Measurements from ENCODE around the gene DNAAF1.

DNAAF1 gene

DNA sequence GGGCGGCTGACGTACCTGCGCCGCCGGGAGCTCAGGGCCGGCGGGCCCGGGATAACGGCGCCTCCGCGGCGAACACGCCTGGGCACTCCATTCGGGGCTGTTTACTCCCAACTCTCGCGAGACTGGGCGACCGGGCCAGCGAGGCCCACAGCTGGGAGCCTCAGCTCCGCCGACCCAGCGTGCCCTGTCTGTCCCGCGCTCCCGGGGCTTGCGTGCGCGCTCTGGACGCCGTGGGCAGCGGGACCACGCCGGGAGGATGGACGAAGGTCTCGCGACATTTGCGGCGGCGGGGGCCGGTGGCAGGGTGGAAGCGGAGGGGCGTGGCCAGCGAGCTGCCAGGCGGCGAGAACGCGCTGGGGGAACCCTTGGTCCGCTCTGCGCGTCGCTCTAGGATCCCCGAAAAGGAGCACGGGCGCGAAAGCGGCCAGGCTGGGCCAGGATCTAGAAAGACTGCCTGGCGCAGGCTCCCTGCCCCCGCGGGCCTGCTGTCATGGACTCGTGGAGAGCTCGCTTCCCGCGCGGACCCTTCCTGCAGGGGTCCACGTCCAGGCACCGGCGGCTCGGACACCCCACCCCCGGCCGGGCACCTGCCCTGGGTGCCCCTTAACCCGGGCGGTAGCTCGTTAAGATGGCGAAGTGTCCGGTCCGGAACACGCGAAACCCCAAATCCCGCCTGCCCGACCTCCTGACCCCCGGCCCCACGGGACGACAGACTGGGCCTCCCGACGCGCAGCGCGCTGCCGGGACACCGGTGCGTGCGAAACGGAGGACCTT lies 28.2 kb upstream of the DNAAF1 start, which contains the start of gene MBTPS1 (continued):
- TF ChIP-seq ZNF558 (tag by site-specific recombination; IDR thresholded peaks at IDR 0.05) = no peak
- TF ChIP-seq ZBTB8A (tag by site-specific recombination; IDR thresholded peaks at IDR 0.05) = no peak
- no peak for TF ChIP-seq ZNF214 (tag by site-specific recombination; IDR thresholded peaks at IDR 0.05; ENCODE audit: borderline replicate concordance)
- no peak for TF ChIP-seq ZFP69B (tag by site-specific recombination; IDR thresholded peaks at IDR 0.05)
- no peak for TF ChIP-seq ZNF585B (tag by site-specific recombination; IDR thresholded peaks at IDR 0.05)
- TF ChIP-seq KLF9 (tag by site-specific recombination; IDR thresholded peaks at IDR 0.05; ENCODE audit: low read depth) = peak; percentile 96
- TF ChIP-seq INSM2 (tag by site-specific recombination; IDR thresholded peaks at IDR 0.05) = no peak
- no peak for TF ChIP-seq ZFP41 (tag by site-specific recombination; IDR thresholded peaks at IDR 0.05; ENCODE audit: borderline replicate concordance)
- TF ChIP-seq, protein P1, sequence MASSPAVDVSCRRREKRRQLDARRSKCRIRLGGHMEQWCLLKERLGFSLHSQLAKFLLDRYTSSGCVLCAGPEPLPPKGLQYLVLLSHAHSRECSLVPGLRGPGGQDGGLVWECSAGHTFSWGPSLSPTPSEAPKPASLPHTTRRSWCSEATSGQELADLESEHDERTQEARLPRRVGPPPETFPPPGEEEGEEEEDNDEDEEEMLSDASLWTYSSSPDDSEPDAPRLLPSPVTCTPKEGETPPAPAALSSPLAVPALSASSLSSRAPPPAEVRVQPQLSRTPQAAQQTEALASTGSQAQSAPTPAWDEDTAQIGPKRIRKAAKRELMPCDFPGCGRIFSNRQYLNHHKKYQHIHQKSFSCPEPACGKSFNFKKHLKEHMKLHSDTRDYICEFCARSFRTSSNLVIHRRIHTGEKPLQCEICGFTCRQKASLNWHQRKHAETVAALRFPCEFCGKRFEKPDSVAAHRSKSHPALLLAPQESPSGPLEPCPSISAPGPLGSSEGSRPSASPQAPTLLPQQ (tag by site-specific recombination; IDR thresholded peaks at IDR 0.05) = peak; percentile 41
- peak; percentile 60; the same call in 1 of the 2 replicates for TF ChIP-seq KLF1 (tag by site-specific recombination; IDR thresholded peaks at IDR 0.05)
- TF ChIP-seq ZNF791 (tag by site-specific recombination; IDR thresholded peaks at IDR 0.05) = no peak
- no peak; the same call in 1 of the 2 replicates for TF ChIP-seq FEZF1 (tag by site-specific recombination; IDR thresholded peaks at IDR 0.05)
- no peak for TF ChIP-seq ELK4 (IDR thresholded peaks at IDR 0.05; ENCODE audit: borderline replicate concordance, low read depth, low read length)
- TF ChIP-seq ZNF624 (tag by site-specific recombination; IDR thresholded peaks at IDR 0.05) = no peak
- TF ChIP-seq, protein P2, sequence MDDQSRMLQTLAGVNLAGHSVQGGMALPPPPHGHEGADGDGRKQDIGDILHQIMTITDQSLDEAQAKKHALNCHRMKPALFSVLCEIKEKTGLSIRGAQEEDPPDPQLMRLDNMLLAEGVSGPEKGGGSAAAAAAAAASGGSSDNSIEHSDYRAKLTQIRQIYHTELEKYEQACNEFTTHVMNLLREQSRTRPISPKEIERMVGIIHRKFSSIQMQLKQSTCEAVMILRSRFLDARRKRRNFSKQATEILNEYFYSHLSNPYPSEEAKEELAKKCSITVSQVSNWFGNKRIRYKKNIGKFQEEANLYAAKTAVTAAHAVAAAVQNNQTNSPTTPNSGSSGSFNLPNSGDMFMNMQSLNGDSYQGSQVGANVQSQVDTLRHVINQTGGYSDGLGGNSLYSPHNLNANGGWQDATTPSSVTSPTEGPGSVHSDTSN (CRISPR knock-in tag; IDR thresholded peaks at IDR 0.05) = no peak
- peak; percentile 38 for TF ChIP-seq YY2 (tag by site-specific recombination; IDR thresholded peaks at IDR 0.05)
- TF ChIP-seq EGR2 (tag by site-specific recombination; IDR thresholded peaks at IDR 0.05; ENCODE audit: low read depth) = peak; percentile 55
- no peak for TF ChIP-seq ZFP37 (tag by site-specific recombination; IDR thresholded peaks at IDR 0.05)
- TF ChIP-seq IKZF3 (tag by site-specific recombination; IDR thresholded peaks at IDR 0.05) = no peak
- TF ChIP-seq ZNF76 (tag by site-specific recombination; IDR thresholded peaks at IDR 0.05; ENCODE audit: borderline replicate concordance, low read depth) = peak; percentile 71; the same call in 1 of the 2 replicates
- peak; percentile 47; the same call in 1 of the 2 replicates for TF ChIP-seq ZNF341 (tag by site-specific recombination; IDR thresholded peaks at IDR 0.05; ENCODE audit: low read depth)
- TF ChIP-seq SCRT1 (tag by site-specific recombination; IDR thresholded peaks at IDR 0.05; ENCODE audit: borderline replicate concordance) = no peak
- TF ChIP-seq ZNF311 (tag by site-specific recombination; IDR thresholded peaks at IDR 0.05; ENCODE audit: borderline replicate concordance) = no peak
- TF ChIP-seq ZNF560 (tag by site-specific recombination; IDR thresholded peaks at IDR 0.05; ENCODE audit: borderline replicate concordance) = no peak
- no peak for TF ChIP-seq ZNF768 (tag by site-specific recombination; IDR thresholded peaks at IDR 0.05)
- TF ChIP-seq, protein P3, sequence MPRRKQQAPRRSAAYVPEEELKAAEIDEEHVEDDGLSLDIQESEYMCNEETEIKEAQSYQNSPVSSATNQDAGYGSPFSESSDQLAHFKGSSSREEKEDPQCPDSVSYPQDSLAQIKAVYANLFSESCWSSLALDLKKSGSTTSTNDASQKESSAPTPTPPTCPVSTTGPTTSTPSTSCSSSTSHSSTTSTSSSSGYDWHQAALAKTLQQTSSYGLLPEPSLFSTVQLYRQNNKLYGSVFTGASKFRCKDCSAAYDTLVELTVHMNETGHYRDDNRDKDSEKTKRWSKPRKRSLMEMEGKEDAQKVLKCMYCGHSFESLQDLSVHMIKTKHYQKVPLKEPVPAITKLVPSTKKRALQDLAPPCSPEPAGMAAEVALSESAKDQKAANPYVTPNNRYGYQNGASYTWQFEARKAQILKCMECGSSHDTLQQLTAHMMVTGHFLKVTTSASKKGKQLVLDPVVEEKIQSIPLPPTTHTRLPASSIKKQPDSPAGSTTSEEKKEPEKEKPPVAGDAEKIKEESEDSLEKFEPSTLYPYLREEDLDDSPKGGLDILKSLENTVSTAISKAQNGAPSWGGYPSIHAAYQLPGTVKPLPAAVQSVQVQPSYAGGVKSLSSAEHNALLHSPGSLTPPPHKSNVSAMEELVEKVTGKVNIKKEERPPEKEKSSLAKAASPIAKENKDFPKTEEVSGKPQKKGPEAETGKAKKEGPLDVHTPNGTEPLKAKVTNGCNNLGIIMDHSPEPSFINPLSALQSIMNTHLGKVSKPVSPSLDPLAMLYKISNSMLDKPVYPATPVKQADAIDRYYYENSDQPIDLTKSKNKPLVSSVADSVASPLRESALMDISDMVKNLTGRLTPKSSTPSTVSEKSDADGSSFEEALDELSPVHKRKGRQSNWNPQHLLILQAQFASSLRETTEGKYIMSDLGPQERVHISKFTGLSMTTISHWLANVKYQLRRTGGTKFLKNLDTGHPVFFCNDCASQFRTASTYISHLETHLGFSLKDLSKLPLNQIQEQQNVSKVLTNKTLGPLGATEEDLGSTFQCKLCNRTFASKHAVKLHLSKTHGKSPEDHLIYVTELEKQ (tag by site-specific recombination; IDR thresholded peaks at IDR 0.05; ENCODE audit: borderline replicate concordance) = no peak
- no peak for TF ChIP-seq ZNF37A (tag by site-specific recombination; IDR thresholded peaks at IDR 0.05)
- no peak for TF ChIP-seq ZNF114 (tag by site-specific recombination; IDR thresholded peaks at IDR 0.05)
- TF ChIP-seq ZNF26 (tag by site-specific recombination; IDR thresholded peaks at IDR 0.05) = no peak
- TF ChIP-seq ZNF19 (tag by site-specific recombination; IDR thresholded peaks at IDR 0.05; ENCODE audit: low read depth) = no peak
